ENCODE data around the gene TRMT10B.
"Not testable (repeated sequence)": the region's sequence is repeated elsewhere in the genome, so short reads cannot be mapped to it uniquely, and the experiment has no call there.

The TRMT10B gene

DNA sequence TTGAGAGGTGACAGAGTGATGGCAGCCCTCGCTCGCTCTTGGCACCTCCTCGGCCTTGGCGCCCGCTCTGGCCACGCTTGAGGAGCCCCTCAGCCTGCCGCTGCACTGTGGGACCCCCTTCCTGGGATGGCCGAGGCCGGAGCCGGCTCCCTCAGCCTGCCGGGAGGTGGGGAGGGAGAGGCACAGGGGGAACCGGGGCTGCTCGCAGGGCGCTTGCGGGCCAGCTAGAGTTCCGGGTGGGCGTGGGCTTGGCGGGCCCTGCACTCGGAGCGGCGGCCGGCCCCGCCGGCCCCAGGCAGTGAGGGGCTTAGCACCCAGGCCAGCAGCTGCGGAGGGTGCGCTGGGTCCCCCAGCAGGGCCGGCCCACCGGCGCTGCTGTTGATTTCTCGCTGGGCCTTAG is 1.9 kb upstream of the TRMT10B start:
- DNase-seq = not testable (repeated sequence)

- not testable (repeated sequence) for DNase-seq
Measured at GRCh38 chr9:37752112-37752511, 1.5 kb upstream of the TRMT10B start.

DNA sequence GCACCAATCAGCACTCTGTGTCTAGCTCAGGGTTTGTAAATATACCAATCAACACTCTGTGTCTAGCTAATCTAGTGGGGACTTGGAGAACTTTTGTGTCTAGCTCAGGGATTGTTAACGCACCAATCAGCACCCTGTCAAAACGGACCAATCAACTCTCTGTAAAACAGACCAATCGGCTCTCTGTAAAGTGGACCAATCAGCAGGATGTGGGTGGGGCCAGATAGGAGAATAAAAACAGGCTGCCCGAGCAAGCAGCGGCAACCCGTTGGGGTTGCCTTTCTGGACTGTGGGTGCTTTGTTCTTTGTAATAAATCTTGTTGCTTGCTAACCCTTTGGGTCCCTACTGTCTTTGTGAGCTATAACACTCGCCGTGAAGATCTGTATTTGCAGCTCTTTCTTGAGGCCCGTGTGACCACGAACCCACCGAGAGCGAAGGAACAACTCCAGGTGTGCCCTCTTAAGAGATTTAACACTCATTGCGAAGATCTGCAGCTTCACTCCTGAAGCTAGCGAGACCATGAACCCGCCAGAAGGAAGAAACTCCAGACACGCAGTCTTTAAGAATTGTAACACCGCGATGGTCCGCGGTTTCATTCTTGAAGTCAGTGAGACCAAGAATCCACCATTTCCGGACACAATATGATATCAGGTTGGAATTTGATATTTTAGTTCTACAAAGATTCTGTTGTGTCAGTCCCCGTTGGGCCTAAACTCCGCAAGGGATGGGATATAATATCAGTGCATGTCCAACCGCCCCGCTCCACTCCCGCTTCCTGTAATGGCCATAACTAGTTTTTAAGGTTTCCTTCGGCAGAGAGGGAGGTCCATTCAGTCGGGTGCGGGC is 740 bp upstream of the TRMT10B start:
- no peak for DNase-seq

GRCh38 chr9:37758747-37759146 is 5.1 kb downstream of the TRMT10B start:
- DNase-seq = no peak

DNA sequence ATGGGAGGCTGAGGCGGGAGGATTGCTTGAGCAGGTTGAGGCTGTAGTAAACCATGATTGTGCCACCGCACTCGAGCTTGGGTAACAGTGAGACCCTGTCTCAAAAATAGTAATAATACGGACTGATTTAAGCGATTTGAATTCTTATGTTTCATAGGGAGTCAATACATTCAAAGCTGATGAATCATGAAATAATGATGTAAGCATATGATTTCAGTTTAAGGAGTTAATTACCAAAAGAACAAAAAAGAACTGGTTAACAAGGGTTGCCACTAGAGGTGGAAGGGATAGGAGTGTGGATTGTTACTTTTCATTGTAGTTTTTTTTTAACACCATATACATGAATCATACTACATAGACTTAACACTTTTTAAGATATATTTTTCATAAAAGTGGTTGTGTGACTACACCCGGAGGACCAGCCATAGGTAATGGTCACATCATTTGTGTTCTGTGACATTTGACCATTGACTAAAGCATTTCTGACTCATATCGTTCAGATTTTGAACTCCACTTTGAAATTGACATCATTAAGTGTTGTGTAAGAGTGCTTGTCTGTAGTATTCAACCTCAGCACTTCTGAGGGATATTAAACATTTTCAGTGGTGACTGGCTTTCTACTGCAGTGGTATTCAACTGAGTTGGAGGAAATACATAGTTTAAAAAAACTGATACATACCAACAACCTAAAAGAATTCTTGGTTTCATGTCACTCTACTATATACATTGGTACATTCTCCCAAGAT is 7.0 kb downstream of the TRMT10B start:
- no peak for DNase-seq

DNA sequence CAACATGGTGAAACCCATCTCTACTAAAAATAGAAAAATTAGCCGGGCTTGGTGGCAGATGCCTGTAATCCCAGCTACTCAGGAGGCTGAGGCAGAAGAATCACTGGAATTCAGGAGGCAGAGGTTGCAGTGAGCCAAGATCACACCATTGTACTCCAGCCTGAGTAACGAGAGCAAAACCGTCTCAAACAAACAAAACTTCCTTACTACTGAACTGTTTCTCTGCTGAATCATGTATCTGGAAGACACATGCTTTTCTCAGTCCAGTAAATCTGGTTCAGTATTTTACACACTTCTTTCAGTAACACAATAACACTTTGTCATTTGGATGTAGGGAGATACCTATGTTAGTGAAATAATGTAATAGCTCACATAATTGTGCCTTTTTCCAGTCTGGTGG is 7.9 kb downstream of the TRMT10B start:
- DNase-seq = no peak

- not testable (repeated sequence) for DNase-seq
Measured at GRCh38 chr9:37765263-37765662, 11.7 kb downstream of the TRMT10B start.

DNA sequence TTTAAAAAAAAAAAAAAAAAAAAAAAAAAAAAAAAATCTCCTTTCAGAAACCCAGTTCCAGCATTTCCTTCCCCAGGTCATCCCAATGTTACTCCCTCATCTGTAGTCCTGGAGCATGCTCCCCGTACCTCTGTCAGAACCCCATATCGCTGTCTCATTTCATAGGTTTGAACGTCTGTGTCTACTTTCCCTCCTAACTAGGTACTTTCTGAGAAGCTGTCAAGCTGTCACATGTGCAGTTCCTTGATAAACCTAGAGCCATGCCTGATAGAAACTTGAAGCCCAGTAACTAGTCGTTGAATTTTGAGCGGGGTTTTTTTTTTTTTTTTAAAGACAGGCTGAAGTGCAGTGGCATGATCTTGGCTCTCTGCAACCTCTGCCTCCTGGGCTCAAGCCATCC is 15.7 kb downstream of the TRMT10B start:
- no peak for DNase-seq

DNA sequence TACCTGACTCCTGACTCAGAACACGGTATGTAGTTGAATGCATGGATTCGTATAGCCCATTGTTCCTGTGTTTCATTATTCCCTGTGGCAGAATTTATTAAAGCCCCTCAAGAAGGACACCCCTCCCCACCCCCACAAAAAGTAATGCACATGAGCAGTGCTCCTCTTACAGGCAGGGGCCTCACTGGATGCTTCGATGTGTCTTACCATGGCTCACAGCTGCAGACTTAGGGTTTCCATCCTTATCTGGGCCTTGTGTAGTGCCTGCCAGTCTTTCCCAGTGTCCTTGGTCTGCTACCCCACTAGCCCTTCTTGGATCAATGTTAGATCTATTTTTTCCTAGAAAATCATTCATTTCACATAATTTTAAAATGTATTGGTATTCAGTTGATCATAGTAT is 16.4 kb downstream of the TRMT10B start:
- no peak for DNase-seq

DNA sequence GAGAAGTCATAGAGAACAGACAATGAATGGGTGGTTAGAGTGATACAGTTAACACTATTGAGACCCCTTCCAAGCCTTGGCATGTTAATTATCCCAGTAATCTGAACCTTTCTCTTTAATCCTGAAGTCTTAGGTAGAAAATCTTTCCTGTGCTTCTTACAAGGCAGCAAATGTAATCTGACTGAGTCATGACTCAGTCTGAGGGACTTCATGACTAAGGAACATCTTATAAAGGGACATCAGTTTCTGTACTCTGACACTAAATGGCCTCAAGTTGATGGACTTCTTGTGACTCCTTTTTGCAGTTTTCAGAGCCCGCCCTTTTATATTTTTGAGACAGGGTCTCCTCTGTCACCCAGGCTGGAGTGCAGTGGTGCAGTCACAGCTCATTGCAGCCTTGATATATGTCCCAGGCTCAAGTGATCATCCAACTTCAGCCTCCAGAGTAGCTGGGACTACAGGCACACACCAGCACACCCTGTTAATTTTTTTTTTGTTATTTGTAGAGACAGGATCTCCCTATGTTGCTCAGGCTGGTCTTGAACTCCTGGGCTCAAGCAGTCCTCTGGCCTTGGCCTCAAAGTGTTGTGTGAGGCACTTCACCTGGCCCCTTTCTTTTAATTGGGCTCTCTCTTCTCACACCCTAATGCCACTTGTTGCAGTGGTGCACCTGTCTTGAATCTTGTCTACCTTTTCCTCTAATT is 21.8 kb downstream of the TRMT10B start:
- DNase-seq = no peak

GRCh38 chr9:37776328-37776727 is 22.7 kb downstream of the TRMT10B start:
- DNase-seq = no peak

GRCh38 chr9:37778534-37778933 is 24.9 kb downstream of the TRMT10B start:
- no peak for DNase-seq

- no peak for DNase-seq
Measured at GRCh38 chr9:37784291-37784615, 30.6 kb downstream of the TRMT10B start.

- peak; percentile 76 for DNase-seq
Measured at GRCh38 chr9:37784616-37785483, 31.2 kb downstream of the TRMT10B start, which contains the start of gene EXOSC3. EXOSC3 (minus strand) TSS chr9:37785064; CDS start chr9:37785044, 20 bp downstream.

DNA sequence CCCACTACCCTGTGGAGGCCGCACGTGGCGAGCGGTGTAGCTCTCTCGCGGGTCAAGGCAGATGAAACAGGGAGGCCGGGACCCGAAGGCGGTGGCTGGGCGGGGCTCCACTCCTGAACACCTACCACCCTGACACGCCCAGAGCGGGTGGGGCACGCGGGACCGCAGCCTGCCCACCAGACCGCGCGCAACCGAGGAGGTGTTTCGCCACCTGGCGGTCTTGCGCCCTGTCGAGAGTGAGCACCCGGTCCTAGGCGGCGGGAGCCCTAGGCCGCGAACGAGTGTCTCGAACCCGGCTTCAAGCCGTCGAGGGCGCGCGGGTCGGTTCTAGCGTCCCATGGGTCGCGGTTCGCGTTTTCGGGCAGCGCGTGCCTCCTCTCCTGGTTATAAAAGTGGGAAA is 33.5 kb downstream of the TRMT10B start:
- no peak for DNase-seq

DNA sequence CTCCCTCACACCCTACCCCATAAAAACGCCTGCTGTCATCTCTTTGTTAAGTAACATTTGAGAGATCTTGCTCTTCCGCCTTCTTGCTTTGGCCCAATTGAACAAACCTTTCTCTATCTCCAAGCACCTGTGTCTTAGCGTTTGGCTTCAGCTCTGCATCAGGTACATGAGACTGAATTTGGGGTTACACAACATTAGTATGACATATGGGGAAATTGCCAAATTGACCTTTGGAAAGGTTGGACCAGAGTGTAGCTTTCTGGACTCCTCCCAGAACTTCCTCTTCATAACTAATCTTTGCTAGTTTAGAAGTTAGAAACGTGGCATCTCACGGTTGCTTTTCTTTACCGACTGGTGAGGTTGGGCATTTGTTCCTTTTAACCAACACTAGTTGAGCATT is 34.7 kb downstream of the TRMT10B start:
- DNase-seq = no peak

- no peak for DNase-seq
Measured at GRCh38 chr9:37790096-37790495, 36.5 kb downstream of the TRMT10B start.

DNA sequence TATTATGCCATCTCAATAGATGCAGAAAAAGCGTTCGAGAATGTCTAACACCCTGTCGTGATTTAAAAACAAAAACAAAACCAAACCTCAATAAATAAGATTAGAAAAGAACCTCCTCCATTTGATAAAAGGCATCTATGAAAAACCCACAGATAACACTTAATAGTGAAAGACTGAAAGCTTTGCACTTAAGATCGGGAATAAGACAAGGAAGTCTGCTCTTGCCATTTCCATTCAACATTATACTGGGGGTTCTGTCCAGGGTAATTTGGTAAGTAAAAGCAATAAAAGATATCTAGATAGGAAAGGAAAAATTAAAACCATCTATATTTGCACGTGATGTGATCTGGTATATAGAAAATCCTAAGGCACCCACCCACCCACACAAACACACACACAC is 38.5 kb downstream of the TRMT10B start:
- DNase-seq = no peak

GRCh38 chr9:37796232-37796631 is 42.6 kb downstream of the TRMT10B start:
- no peak for DNase-seq

DNA sequence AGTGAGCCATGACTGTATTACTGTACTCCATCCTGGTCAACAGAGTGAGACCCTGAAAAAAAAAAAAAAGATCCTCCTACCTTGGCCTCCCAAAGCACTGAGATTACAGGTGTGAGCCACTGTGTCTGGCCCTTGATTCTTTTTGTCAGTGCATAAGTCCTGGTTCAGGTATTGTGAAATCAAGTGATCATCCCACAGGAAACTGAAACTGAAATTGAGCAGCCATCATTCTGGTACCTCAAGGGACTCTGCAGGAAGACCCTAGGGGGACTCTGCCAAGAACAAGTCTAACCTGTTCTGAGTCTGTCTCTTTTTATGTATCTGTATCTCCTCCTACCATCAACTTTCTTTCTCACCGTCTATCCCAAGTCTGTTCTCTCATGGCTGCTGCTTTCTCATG is 45.1 kb downstream of the TRMT10B start:
- DNase-seq = no peak

- DNase-seq = peak; percentile 76
Measured at GRCh38 chr9:37800631-37801286, 47.2 kb downstream of the TRMT10B start, which contains the start of gene DCAF10. DCAF10 (plus strand) TSS chr9:37800797; CDS start chr9:37800867, 70 bp downstream.

DNA sequence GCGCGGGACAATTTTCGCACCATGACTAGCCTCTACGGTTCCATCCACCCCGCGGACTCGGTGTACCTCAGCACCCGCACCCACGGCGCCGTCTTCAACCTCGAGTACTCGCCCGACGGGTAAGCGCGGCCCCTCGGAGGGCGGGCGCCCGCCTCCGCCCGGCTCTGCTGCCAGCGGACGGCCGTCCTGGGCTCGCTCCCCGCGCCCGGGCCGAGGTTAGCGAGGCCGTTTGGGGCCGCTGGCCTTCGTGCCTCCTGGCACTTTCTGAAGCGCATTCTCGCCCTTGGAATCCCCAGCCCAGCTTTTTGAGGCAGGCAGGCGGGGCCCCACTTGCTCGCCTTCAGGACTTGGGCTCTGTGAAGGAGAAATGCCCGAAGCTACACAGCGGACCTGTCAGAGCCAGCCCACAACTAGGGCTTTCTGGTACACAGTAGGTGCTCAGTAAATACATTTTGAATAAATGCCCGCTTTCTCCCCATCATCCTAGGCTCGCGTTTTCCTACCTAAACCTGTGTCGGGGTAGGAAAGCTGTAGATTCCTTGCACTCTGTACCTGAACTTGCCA is 47.8 kb downstream of the TRMT10B start:
- DNase-seq = no peak

Measured in NCI-H2171 (cell line).